WTC11 (cell line): ENCODE results near the gene IL17F. TPM values are rescaled to one million over a fixed set of nuclear protein-coding genes. Genes with fewer than 3 reads are reported as not detected.

Experiments used
- ATAC-seq: fragments of 200-7000 bp; cut with Tn5 transposase; 2 replicates; pipeline ENCODE4 v1.10.0; 2021; ENCODE audit warnings: mild to moderate bottlenecking, moderate library complexity
- CTCF ChIA-PET: fragments of 300-600 bp; sonication (Branson Sonifier 250); formaldehyde crosslinking; loops from one replicate; lab custom pipeline; 2021; ENCODE audit warnings: antibody characterized with exemption; lab: Charles Lee
- POLR2A ChIA-PET: fragments of 350-600 bp; sonication (Branson Sonifier 250); formaldehyde crosslinking; loops from one replicate; lab custom pipeline; 2021; ENCODE audit warnings: antibody characterized with exemption; lab: Charles Lee
- DNase-seq: peaks from one replicate; pipeline ENCODE4 v3.0.0; 2021; ENCODE audit warnings: low spot score
- H3K27ac Mint-ChIP-seq: 2 replicates; pipeline ENCODE4 v1.8.0; 2021; ENCODE audit warnings: mixed read lengths
- H3K27me3 Mint-ChIP-seq: 2 replicates; pipeline ENCODE4 v1.8.0; 2021; ENCODE audit warnings: low read depth, mild to moderate bottlenecking, moderate library complexity, mixed read lengths
- H3K36me3 Mint-ChIP-seq: 2 replicates; pipeline ENCODE4 v1.8.0; 2021; ENCODE audit warnings: mixed read lengths
- H3K4me1 Mint-ChIP-seq: 2 replicates; pipeline ENCODE4 v1.8.0; 2022; ENCODE audit warnings: mixed read lengths
- H3K4me3 Mint-ChIP-seq: 2 replicates; pipeline ENCODE4 v1.8.0; 2021; ENCODE audit warnings: mild to moderate bottlenecking, moderate library complexity, mixed read lengths
- H3K9me3 Mint-ChIP-seq: 2 replicates; pipeline ENCODE4 v1.8.0; 2021; ENCODE audit warnings: mixed read lengths
- CBFB ChIP-seq: sonication (generic); formaldehyde crosslinking; IDR thresholded peaks from 2 replicates; pipeline ENCODE4 v1.8.1; 2022; ENCODE audit warnings: mild to moderate bottlenecking, low read depth, missing genetic modification reagents
- E2F5 ChIP-seq: sonication (generic); formaldehyde crosslinking; IDR thresholded peaks from 2 replicates; pipeline ENCODE4 v1.8.1; 2022; ENCODE audit warnings: mild to moderate bottlenecking, moderate library complexity, missing genetic modification reagents
- FOXJ3 ChIP-seq: sonication (generic); formaldehyde crosslinking; IDR thresholded peaks from 2 replicates; pipeline ENCODE4 v1.9.0; 2021; ENCODE audit warnings: missing genetic modification reagents, mild to moderate bottlenecking, borderline replicate concordance
- FOXP1 ChIP-seq: sonication (generic); formaldehyde crosslinking; IDR thresholded peaks from 2 replicates; pipeline ENCODE4 v1.8.0; 2022; ENCODE audit warnings: missing genetic modification reagents, mild to moderate bottlenecking, moderate library complexity, borderline replicate concordance
- IRF1 ChIP-seq: sonication (generic); formaldehyde crosslinking; IDR thresholded peaks from 2 replicates; pipeline ENCODE4 v1.8.0; 2023; ENCODE audit warnings: missing genetic modification reagents
- IRF2 ChIP-seq: sonication (generic); formaldehyde crosslinking; IDR thresholded peaks from 2 replicates; pipeline ENCODE4 v1.8.0; 2022; ENCODE audit warnings: low read depth, missing genetic modification reagents, borderline replicate concordance
- JAZF1 ChIP-seq: fragments of 250-450 bp; sonication (Bioruptor Pico); IDR thresholded peaks from 2 replicates; pipeline ENCODE4 v1.9.0; 2021; ENCODE audit warnings: moderate library complexity, mild to moderate bottlenecking, inconsistent platforms
- NFE2L1 ChIP-seq: sonication (generic); formaldehyde crosslinking; IDR thresholded peaks from 2 replicates; pipeline ENCODE4 v1.8.1; 2023; ENCODE audit warnings: missing genetic modification reagents
- TP53 ChIP-seq: sonication (generic); formaldehyde crosslinking; IDR thresholded peaks from 2 replicates; pipeline ENCODE4 v1.8.1; 2023; ENCODE audit warnings: mild to moderate bottlenecking, missing genetic modification reagents
- USF1 ChIP-seq: sonication (generic); formaldehyde crosslinking; IDR thresholded peaks from 2 replicates; pipeline ENCODE4 v1.8.0; 2022; ENCODE audit warnings: mild to moderate bottlenecking, missing genetic modification reagents
- ZNF232 ChIP-seq: sonication (generic); formaldehyde crosslinking; IDR thresholded peaks from 2 replicates; pipeline ENCODE4 v1.8.0; 2022; ENCODE audit warnings: mild to moderate bottlenecking, missing genetic modification reagents
- ZNF512 ChIP-seq: sonication (generic); formaldehyde crosslinking; IDR thresholded peaks from 2 replicates; pipeline ENCODE4 v1.8.1; 2022; ENCODE audit warnings: missing genetic modification reagents, borderline replicate concordance
- total RNA-seq: library from RNA; stranded (reverse); gene quantifications from 3 replicates; pipeline ENCODE4 v1.2.3, GENCODE V29; 2021
- TF ChIP-seq, protein P1 (sequence below): sonication (generic); formaldehyde crosslinking; IDR thresholded peaks from 2 replicates; pipeline ENCODE4 v1.8.0; 2023; ENCODE audit warnings: missing genetic modification reagents, mild to moderate bottlenecking, borderline replicate concordance
- TF ChIP-seq, protein P2 (sequence below): fragments of 250-450 bp; sonication (Bioruptor Pico); IDR thresholded peaks from 2 replicates; pipeline ENCODE4 v1.9.0; 2021; ENCODE audit warnings: moderate library complexity, mild to moderate bottlenecking, inconsistent platforms, borderline replicate concordance
- TF ChIP-seq, protein P3 (sequence below): fragments of 250-450 bp; sonication (Bioruptor Pico); IDR thresholded peaks from 2 replicates; pipeline ENCODE4 v2.1.2; 2022; ENCODE audit warnings: mild to moderate bottlenecking, moderate library complexity

IL17F gene
- total RNA-seq, 1 experiment from 2014 or later = not detected

DNA sequence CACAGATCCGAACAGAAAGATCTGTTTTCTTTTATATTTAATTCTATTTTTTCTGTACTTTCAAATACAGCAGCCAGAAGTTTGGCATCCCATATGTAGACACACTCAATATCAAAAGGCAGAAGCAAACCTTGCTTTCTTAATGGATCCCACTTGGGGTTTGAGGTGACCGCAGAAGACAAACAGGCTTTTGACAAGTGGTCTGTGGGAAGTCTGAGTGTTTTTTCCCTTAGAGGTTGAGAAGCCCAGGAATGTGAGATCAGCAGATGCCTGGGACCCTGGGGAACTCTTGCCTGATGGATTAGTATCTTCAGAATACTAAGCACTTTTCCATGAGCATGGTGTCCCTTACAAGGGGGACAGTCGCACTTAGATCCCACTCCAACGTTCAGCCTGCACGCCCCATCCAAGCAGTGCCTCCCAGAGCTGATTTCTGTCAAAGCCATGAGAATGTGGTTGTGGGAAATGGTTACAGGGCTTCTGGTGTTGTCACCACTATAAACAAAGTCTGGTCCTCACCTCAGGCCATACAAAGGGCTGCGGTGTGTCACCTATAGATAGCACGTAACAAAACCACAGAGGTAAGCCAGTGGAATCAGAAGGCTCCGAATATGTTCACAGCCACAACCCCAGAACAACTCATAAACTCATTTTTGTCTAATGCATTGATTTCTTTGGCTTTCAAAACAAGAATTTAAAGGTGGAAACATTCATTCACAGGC is 12.7 kb downstream of the IL17F start (continued):
- no peak for TF ChIP-seq NFE2L1 (CRISPR knock-in tag)
- TF ChIP-seq E2F5 = no peak
- TF ChIP-seq ZNF512 (CRISPR knock-in tag) = no peak
- TF ChIP-seq JAZF1 (CRISPR knock-in tag) = no peak
- TF ChIP-seq USF1 (CRISPR knock-in tag) = no peak

DNA sequence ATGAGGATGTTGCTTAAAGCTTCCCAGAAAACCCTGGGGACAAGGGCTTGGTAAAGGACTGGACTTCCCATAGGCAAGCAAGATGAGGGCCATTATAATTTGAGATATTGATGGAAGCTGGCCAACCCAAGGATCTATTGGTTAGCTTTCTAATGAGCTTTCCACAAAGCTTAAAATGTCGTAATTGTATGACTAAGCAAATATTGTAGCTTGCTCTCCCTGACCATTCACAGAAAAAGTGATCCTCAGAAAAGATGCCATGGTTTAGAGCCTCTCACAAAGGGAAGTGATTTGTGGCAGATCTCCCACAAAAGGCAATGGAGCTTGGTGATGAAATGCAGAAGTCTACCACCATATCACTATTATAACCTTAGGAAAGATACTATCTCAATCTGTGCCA is 13.6 kb downstream of the IL17F start:
- DNase-seq (no peak), ATAC-seq (no peak)
- H3K27me3 Mint-ChIP-seq = no peaks in the 10 kb centered on the region
- peaks cover 18% of the 10 kb centered on the region for H3K4me1 Mint-ChIP-seq
- H3K27ac Mint-ChIP-seq = no peak overlapping the region
- ChIA-PET CTCF (interaction anchor here (1.4 to 1.5 kb wide), 2 partner anchors 33 to 169 kb away, joined by 3 to 4 read pairs; no protein-coding TSS in a partner anchor), POLR2A (no interaction called here)
- no peaks in the 10 kb centered on the region for H3K9me3 Mint-ChIP-seq
- H3K4me3 Mint-ChIP-seq = no peak overlapping the region
- H3K36me3 Mint-ChIP-seq = no peaks in the 10 kb centered on the region
- TF ChIP-seq, protein P1, sequence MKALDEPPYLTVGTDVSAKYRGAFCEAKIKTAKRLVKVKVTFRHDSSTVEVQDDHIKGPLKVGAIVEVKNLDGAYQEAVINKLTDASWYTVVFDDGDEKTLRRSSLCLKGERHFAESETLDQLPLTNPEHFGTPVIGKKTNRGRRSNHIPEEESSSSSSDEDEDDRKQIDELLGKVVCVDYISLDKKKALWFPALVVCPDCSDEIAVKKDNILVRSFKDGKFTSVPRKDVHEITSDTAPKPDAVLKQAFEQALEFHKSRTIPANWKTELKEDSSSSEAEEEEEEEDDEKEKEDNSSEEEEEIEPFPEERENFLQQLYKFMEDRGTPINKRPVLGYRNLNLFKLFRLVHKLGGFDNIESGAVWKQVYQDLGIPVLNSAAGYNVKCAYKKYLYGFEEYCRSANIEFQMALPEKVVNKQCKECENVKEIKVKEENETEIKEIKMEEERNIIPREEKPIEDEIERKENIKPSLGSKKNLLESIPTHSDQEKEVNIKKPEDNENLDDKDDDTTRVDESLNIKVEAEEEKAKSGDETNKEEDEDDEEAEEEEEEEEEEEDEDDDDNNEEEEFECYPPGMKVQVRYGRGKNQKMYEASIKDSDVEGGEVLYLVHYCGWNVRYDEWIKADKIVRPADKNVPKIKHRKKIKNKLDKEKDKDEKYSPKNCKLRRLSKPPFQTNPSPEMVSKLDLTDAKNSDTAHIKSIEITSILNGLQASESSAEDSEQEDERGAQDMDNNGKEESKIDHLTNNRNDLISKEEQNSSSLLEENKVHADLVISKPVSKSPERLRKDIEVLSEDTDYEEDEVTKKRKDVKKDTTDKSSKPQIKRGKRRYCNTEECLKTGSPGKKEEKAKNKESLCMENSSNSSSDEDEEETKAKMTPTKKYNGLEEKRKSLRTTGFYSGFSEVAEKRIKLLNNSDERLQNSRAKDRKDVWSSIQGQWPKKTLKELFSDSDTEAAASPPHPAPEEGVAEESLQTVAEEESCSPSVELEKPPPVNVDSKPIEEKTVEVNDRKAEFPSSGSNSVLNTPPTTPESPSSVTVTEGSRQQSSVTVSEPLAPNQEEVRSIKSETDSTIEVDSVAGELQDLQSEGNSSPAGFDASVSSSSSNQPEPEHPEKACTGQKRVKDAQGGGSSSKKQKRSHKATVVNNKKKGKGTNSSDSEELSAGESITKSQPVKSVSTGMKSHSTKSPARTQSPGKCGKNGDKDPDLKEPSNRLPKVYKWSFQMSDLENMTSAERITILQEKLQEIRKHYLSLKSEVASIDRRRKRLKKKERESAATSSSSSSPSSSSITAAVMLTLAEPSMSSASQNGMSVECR (CRISPR knock-in tag) = no peak
- no peak for TF ChIP-seq FOXP1
- no peak for TF ChIP-seq CBFB (CRISPR knock-in tag)
- TF ChIP-seq, protein P2, sequence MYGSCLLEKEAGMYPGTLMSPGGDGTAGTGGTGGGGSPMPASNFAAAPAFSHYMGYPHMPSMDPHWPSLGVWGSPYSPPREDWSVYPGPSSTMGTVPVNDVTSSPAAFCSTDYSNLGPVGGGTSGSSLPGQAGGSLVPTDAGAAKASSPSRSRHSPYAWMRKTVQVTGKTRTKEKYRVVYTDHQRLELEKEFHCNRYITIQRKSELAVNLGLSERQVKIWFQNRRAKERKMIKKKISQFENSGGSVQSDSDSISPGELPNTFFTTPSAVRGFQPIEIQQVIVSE (CRISPR knock-in tag) = no peak
- TF ChIP-seq IRF1 (CRISPR knock-in tag) = no peak
- TF ChIP-seq TP53 (CRISPR knock-in tag) = no peak

GRCh38 chr6:52227495-52227894 is 16.8 kb downstream of the IL17F start:
- Mint-ChIP-seq H3K36me3 (no peaks in the 10 kb centered on the region), H3K4me3 (no peak overlapping the region), H3K27ac (no peak overlapping the region), H3K4me1 (0 out of 2 replicates have a peak, but pooled peaks cover 2% of the 10 kb centered on the region)
- ATAC-seq (no peak), DNase-seq (no peak)
- CTCF ChIA-PET = interaction anchor here (0.6 kb wide), 1 partner anchor 36 kb away, joined by 3 read pairs; no protein-coding TSS in a partner anchor
- TF ChIP-seq IRF2 (CRISPR knock-in tag) = no peak
- no peak for TF ChIP-seq TP53 (CRISPR knock-in tag)
- no peak for TF ChIP-seq FOXJ3 (CRISPR knock-in tag)
- TF ChIP-seq, protein P3, sequence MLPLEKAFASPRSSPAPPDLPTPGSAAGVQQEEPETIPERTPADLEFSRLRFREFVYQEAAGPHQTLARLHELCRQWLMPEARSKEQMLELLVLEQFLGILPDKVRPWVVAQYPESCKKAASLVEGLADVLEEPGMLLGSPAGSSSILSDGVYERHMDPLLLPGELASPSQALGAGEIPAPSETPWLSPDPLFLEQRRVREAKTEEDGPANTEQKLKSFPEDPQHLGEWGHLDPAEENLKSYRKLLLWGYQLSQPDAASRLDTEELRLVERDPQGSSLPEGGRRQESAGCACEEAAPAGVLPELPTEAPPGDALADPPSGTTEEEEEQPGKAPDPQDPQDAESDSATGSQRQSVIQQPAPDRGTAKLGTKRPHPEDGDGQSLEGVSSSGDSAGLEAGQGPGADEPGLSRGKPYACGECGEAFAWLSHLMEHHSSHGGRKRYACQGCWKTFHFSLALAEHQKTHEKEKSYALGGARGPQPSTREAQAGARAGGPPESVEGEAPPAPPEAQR (CRISPR knock-in tag) = no peak
- TF ChIP-seq ZNF232 (CRISPR knock-in tag) = no peak
- TF ChIP-seq, all 79 proteins: peak for 0
- POLR2A ChIA-PET = no interaction called here
- Mint-ChIP-seq H3K9me3 (no peaks in the 10 kb centered on the region), H3K27me3 (no peaks in the 10 kb centered on the region)
